Endothelial cell of umbilical vein (primary cell): ENCODE data around the gene RIGI. TPM values are rescaled to one million over a fixed set of nuclear protein-coding genes. Genes with fewer than 3 reads are reported as not detected.

ENCODE experiments used
- BruUV-seq: library from RNA; stranded (reverse); fragments of 400-500 nt; replicated peaks from 2 replicates; lab custom pipeline; 2021; lab: Mats Ljungman, UMichigan
- CTCF ChIA-PET: fragments of 300-600, 350-600 bp; sonication (Branson Sonifier 250); formaldehyde crosslinking; loops from one replicate; lab custom pipeline; 2021; ENCODE audit warnings: antibody characterized with exemption, inconsistent platforms; lab: Charles Lee
- POLR2A ChIA-PET: fragments of 300-600, 350-600 bp; sonication (Branson Sonifier 250); formaldehyde crosslinking; loops from one replicate; lab custom pipeline; 2021; ENCODE audit warnings: antibody characterized with exemption, inconsistent platforms; lab: Charles Lee
- DNase-seq: peaks from one replicate; pipeline ENCODE4 v3.0.0-alpha.2; 2011; ENCODE audit warnings: low read depth, low spot score
- FAIRE-seq: peaks from 2 replicates; lab custom pipeline; 2011; peaks lifted over from hg19 to GRCh38; lab: Jason Lieb, UNC
- H2AFZ ChIP-seq: 2 replicates; pipeline ENCODE4 v1.6.0; 2012; ENCODE audit warnings: low read depth, low read length, control low read depth, inconsistent platforms
- H3K27ac ChIP-seq: 2 replicates; pipeline ENCODE4 v1.5.1; 2011; ENCODE audit warnings: low read depth, mild to moderate bottlenecking, control low read depth, low read length, moderate library complexity; ENCODE audit not compliant: insufficient read depth
- H3K27me3 ChIP-seq, 2 experiments: 2 replicates each; pipeline versions ENCODE4 v1.6.0 to v1.6.1; 2011; ENCODE audit warnings: low read length in 2 of 2, mixed read lengths in 1 of 2; ENCODE audit not compliant: control insufficient read depth in 2 of 2, insufficient read depth in 2 of 2
- H3K36me3 ChIP-seq, 2 experiments: 2 replicates in 1 of 2; 3 replicates in 1 of 2; pipeline ENCODE4 v1.5.1; 2011; ENCODE audit warnings: low read length in 2 of 2, mild to moderate bottlenecking in 1 of 2, moderate library complexity in 1 of 2; ENCODE audit not compliant: control insufficient read depth in 2 of 2, insufficient read depth in 2 of 2; ENCODE audit errors: extremely low read depth in 1 of 2
- H3K4me1 ChIP-seq: 3 replicates; pipeline ENCODE4 v1.5.1; 2011; ENCODE audit warnings: mild to moderate bottlenecking, low read length; ENCODE audit not compliant: control insufficient read depth, insufficient read depth; ENCODE audit errors: extremely low read depth
- H3K4me2 ChIP-seq: 2 replicates; pipeline ENCODE4 v1.6.1; 2011; ENCODE audit warnings: low read length, control low read depth, mixed read lengths; ENCODE audit not compliant: insufficient read depth
- H3K4me3 ChIP-seq, 3 experiments: fragments of 200-600 bp in 1 of 3; sonication (generic), shearing (Covaris generic) in 1 of 3; replicated peaks in 1 of 3; 2 replicates each; pipeline ENCODE4 v1.5.1; 2011 to 2016; ENCODE audit warnings: control low read depth in 3 of 3, low read length in 3 of 3, mild to moderate bottlenecking in 2 of 3, inconsistent platforms in 1 of 3, low read depth in 1 of 3, moderate library complexity in 1 of 3; ENCODE audit not compliant: insufficient read depth in 1 of 3
- H3K79me2 ChIP-seq: 2 replicates; pipeline ENCODE4 v1.6.0; 2012; ENCODE audit warnings: low read length, inconsistent platforms; ENCODE audit not compliant: control insufficient read depth, insufficient read depth
- H3K9ac ChIP-seq: replicated peaks from 2 replicates; pipeline ENCODE3; 2011; ENCODE audit warnings: low read length, control low read depth; ENCODE audit not compliant: insufficient read depth; ENCODE audit errors: extremely low read depth
- H3K9me1 ChIP-seq: replicated peaks from 3 replicates; pipeline ENCODE4 v1.6.0; 2011; ENCODE audit warnings: mild to moderate bottlenecking, low read length; ENCODE audit not compliant: control insufficient read depth, insufficient read depth; ENCODE audit errors: extremely low read depth
- H3K9me3 ChIP-seq: replicated peaks from 2 replicates; pipeline ENCODE4 v1.5.1; 2012; ENCODE audit warnings: low read length, inconsistent platforms; ENCODE audit not compliant: control insufficient read depth, insufficient read depth
- H4K20me1 ChIP-seq: replicated peaks from 2 replicates; pipeline ENCODE3; 2011; ENCODE audit warnings: mild to moderate bottlenecking, low read length; ENCODE audit not compliant: control insufficient read depth, insufficient read depth; ENCODE audit errors: extremely low read depth
- CTCF ChIP-seq, 2 donors: IDR thresholded peaks; 1 replicate in 1 of 2; 2 replicates in 1 of 2; pipeline ENCODE4 v1.5.1; 2011; ENCODE audit warnings: low read length in 2 of 2, mild to moderate bottlenecking in 2 of 2, moderate library complexity in 2 of 2, control low read depth in 1 of 2, inconsistent platforms in 1 of 2, low read depth in 1 of 2; ENCODE audit not compliant: insufficient read depth in 1 of 2; ENCODE audit errors: extremely low read depth in 1 of 2
- EZH2 ChIP-seq: IDR thresholded peaks from 2 replicates; pipeline ENCODE4 v1.6.1; 2012; ENCODE audit warnings: borderline replicate concordance, low read depth, mild to moderate bottlenecking, moderate library complexity, low read length, inconsistent platforms; ENCODE audit not compliant: severe bottlenecking
- FOS ChIP-seq: IDR thresholded peaks from 2 replicates; pipeline ENCODE4 v1.6.1; 2011; ENCODE audit warnings: mild to moderate bottlenecking, low read length, moderate library complexity, borderline replicate concordance; ENCODE audit not compliant: insufficient read depth
- JUN ChIP-seq: IDR thresholded peaks from 2 replicates; pipeline ENCODE4 v1.6.1; 2011; ENCODE audit warnings: borderline replicate concordance, low read depth; ENCODE audit not compliant: insufficient read length, insufficient read depth
- MAX ChIP-seq: IDR thresholded peaks from 2 replicates; pipeline ENCODE4 v1.6.1; 2011; ENCODE audit not compliant: insufficient read depth, insufficient read length
- POLR2A ChIP-seq: IDR thresholded peaks from 2 replicates; pipeline ENCODE4 v1.6.1; 2012; ENCODE audit warnings: low read depth, mild to moderate bottlenecking, control low read depth, low read length
- POLR2AphosphoS5 ChIP-seq: IDR thresholded peaks from 2 replicates; pipeline ENCODE4 v1.6.1; 2012; ENCODE audit warnings: low read depth, mild to moderate bottlenecking, control low read depth, low read length, moderate library complexity; ENCODE audit not compliant: insufficient read depth
- dilution Hi-C: fragments of 300-500 bp; cut with MboI; formaldehyde crosslinking; loops from one replicate; pipeline ENCODE4 v1.15.0; 2019; ENCODE audit warnings: low sequenced_read_pairs; ENCODE audit not compliant: extremely low pct_ligation_motif_present
- intact Hi-C: fragments of 100-400 bp; cut with micrococcal nuclease; formaldehyde crosslinking; loops from one replicate; pipeline ENCODE4 v1.10.0; 2022
- polyA plus RNA-seq, 4 experiments: library from polyadenylated mRNA; depleted of rRNA in 3 of 4; stranded (reverse) in 3 of 4; unstranded in 1 of 4; fragments of >200 nt; gene quantifications; 2 replicates each; pipeline versions ENCODE4 v1.2.1 to v1.2.3, GENCODE V29; 2011 to 2012; ENCODE audit warnings: missing spikeins in 1 of 4
- total RNA-seq: library from RNA; stranded (reverse); gene quantifications from 2 replicates; pipeline ENCODE4 v1.2.3, GENCODE V29; 2021

RIGI gene
- total and polyA plus RNA-seq, 2 donors (not counting 3 experiments of a cell fraction or from before 2014, with no cell fraction given) = 4.5 to 13.3 TPM

- peak overlapping the region; percentile 47 for H3K9ac ChIP-seq
- no TSS peak for BruUV-seq
Observed at GRCh38 chr9:32500768-32501167, 25.2 kb downstream of the RIGI start.

More at GRCh38 chr9:32500768-32501167, 25.2 kb downstream of the RIGI start:
- H3K4me2 ChIP-seq = peak overlapping the region; percentile 61
- no peak overlapping the region for H3K4me3 ChIP-seq
- no peaks in the 10 kb centered on the region for H4K20me1 ChIP-seq
- peaks cover 34% of the 10 kb centered on the region for H3K4me1 ChIP-seq
- peaks cover 5% of the 10 kb centered on the region for H3K79me2 ChIP-seq
- H3K27ac ChIP-seq = peak overlapping the region; percentile 90
- FAIRE-seq (peak; percentile 55), DNase-seq (peak; percentile 54)
- ChIA-PET POLR2A (no interaction called here), CTCF (interaction anchor here (1.0 to 1.9 kb wide), 3 partner anchors 26 to 122 kb away, joined by 3 to 10 read pairs (median 7); partner anchors contain the start of gene RIGI)
- no peaks in the 10 kb centered on the region for H3K9me3 ChIP-seq
- H3K27me3 ChIP-seq = no peaks in the 10 kb centered on the region
- no peaks in the 10 kb centered on the region for H3K9me1 ChIP-seq
- TF ChIP-seq JUN (peak; percentile 63), CTCF (IDR thresholded peaks at IDR 0.05; ENCODE audit: extremely low read depth in 1 of 2, insufficient read depth in 1 of 2, low read depth in 1 of 2, low read length in 2 of 2) (no peak), EZH2 (no peak), MAX (no peak), POLR2AphosphoS5 (no peak), POLR2A (no peak), FOS (peak; percentile 76)
- peaks cover 3 to 4% of the 10 kb centered on the region in 2 experiments for H3K36me3 ChIP-seq
- peak overlapping the region; percentile 41 for H2AFZ ChIP-seq
- intact Hi-C loops = no loop called here
- dilution Hi-C loops = no loop called here
